M059J (cell line): ENCODE measurements around the gene OSBPL9. TPM values are rescaled to one million over a fixed set of nuclear protein-coding genes. Genes with fewer than 3 reads are reported as not detected.

Experiments used
- DNase-seq: peaks from one replicate; pipeline ENCODE4 v3.0.0-alpha.2; 2012; ENCODE audit warnings: low read depth
- total RNA-seq: library from RNA; depleted of rRNA; stranded (reverse); fragments of >200 nt; shearing (Covaris generic); gene quantifications from 2 replicates; pipeline ENCODE4 v1.2.3, GENCODE V29; 2014; rRNA removed

Gene OSBPL9, protein sequence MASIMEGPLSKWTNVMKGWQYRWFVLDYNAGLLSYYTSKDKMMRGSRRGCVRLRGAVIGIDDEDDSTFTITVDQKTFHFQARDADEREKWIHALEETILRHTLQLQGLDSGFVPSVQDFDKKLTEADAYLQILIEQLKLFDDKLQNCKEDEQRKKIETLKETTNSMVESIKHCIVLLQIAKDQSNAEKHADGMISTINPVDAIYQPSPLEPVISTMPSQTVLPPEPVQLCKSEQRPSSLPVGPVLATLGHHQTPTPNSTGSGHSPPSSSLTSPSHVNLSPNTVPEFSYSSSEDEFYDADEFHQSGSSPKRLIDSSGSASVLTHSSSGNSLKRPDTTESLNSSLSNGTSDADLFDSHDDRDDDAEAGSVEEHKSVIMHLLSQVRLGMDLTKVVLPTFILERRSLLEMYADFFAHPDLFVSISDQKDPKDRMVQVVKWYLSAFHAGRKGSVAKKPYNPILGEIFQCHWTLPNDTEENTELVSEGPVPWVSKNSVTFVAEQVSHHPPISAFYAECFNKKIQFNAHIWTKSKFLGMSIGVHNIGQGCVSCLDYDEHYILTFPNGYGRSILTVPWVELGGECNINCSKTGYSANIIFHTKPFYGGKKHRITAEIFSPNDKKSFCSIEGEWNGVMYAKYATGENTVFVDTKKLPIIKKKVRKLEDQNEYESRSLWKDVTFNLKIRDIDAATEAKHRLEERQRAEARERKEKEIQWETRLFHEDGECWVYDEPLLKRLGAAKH
- 98.9 and 109 TPM in 2 replicates for total RNA-seq

DNA sequence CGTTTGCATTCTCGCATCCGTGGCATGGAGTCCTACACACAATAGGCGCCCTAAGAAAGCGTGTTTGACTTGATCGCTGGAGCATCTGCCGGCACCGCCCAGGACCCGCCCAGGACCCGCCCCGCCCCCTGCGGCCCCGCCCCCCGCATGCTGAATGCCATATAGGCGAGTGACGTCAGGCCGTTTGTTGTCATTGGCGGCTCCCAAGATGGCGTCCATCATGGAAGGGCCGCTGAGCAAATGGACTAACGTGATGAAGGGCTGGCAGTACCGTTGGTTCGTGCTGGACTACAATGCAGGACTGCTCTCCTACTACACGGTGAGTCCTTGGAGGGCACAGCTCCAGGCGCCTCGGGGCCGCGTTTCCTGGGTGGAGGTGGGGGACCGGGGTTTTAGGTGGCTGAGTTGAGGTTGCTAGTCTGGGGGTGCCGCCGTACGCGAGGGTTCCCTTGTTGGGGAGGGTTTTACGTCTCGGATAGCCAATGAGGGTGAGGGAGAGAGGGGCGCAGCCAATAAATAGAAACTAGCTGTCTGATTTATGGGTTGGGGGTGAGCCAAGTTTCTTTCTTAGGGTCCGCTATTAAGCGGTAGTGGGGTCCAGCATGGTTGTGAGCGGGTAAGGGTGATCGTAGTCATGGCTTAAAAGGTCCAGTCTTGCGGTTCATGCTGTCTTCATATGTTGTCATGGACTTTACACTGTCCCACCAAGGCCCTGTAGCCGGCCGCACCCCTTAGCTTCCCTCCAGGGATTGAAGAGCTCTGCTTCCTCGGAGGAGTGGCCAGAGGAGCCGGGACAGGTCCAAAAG lies at the start of gene OSBPL9:
Gene OSBPL9, plus strand, starts transcription at position 190 of the 806 bp plus-strand sequence. Its CDS starts 19 bp downstream, at position 209.
- DNase-seq, result peak; percentile 92

DNA sequence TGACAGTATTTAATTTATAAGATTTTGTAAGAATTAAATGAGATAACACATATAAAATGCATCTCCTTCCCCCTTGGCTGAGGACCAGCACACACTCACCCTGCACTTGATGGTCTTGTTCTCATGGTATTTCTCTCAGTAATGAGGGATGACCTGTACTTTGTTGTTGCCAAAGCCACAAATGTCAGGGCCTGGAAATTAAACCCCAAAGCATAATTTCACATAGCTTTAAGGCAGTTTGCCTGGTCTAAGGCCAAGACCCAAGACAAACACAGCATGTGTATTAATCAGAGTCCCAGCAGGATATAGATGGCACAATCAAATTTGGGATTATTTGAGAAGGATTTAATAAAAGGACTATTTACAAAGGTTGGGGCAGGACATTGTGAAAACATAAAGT lies 49.2 kb upstream of the OSBPL9 start:
- DNase-seq, result peak; percentile 97

DNA sequence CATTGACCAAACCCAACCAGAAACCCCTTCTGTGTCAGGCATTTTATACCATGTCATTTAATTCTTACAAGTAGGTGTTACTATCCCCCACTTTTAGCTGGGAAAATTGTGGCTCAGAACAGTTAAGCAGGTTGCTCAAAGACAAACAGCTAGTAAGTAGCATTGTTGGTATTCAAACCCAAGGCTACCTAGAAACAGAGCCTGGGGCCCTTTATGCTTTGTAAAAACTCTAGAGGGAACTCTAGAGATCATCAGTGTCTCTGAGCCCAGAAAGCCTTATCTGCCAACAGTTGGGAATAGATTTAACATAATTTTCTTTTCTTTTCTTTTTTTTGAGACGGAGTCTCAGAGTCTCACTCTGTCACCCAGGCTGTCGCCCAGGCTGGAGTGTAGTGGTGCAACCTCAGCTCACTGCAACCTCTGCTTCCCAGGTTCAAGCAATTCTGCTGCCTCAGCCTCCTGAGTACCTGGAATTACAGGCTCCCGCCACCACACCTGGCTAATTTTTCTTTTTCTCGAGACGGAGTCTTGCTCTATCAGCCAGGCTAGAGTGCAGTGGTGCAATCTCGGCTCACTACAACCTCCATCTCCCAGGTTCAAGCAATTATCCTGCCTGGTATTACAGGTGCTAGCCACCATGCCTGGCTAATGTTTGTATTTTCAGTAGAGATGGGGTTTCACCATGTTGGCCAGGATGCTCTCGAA lies 48.5 kb upstream of the OSBPL9 start:
- peak; percentile 56 for DNase-seq

DNA sequence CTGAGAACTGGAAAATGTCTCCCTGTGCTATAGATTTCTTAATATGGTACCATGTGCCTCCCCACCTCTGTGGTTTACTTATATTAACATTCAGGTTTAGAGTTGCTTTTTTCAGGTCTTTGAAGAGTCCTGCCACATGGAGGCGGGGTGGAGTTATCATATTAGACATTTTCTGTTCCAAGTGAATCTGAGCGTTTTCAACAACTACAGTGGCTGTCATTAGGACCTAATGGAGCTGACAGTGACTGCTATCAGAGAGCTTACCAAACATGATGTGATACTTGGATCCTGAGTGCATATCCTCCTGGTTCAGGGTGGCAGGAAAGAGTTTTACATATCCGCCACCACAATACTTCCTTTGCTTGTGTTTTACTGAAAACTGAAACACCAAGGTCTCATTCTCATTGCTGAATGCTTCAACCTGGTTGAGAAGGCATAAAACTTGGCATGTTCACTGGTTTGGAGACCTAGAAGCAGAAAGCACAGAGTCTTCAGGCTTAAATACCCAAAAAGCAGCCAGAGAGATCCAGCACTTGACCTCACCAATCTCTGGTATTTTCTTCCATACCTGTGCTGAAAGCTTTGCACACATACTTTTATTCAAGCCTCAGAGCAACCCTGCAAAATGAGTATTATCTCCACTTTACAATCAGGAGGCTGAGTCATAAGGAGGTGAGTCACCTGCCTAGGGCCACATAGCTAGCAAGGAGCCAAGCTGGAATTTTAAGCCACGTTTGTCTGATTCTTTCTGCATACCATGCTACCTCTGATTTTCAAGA lies 47.4 kb upstream of the OSBPL9 start:
- DNase-seq, result peak; percentile 98

DNA sequence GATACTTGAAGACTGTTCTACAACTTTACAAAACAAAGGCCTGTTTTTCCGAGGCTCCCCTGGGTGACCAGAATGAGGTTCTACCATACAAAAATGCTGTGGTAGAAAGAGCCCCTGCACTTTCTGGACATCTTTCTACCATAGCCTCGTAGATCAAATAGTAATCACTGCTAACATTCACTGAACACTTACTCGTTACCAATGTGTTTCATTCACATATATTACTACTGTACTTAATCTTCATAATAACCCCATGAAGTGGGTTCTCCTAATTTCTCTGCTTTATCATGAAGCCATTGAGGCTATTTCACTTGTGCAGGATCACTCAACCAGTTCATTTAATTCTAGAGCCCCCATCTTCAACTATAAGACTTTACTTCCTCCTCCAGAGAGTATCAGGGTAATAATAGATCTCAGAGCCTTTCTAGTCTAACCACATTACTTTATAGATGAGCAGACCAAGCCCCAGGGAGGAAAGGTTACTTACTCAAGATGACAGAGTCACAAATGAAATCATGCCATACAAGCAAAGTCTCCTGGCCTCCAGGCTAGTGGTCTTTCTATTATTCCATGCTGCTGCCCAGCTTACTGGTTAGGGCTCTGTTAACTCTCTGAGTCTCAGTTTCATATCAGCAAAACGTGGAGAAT lies 46.7 kb upstream of the OSBPL9 start:
- DNase-seq, result peak; percentile 72

DNA sequence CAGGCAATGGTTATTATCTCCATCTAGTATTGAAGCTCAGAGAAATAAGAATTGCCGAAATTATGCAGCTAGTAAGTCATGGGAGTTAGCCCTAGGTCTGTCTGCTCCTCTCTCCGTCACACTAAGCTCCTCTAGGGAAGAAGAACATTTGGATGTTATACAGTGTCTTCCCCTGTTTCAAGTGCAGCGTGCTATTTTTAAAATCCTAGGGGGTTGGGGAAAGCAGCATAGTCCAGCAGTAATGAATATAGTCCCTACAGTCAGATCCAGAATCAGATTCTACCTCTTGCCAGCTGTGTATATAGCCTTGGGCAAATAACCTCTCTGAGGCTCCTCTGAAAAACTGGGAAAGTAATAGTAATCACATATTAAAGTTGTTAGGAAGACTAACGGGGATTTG lies 44.5 kb upstream of the OSBPL9 start:
- no peak for DNase-seq

DNA sequence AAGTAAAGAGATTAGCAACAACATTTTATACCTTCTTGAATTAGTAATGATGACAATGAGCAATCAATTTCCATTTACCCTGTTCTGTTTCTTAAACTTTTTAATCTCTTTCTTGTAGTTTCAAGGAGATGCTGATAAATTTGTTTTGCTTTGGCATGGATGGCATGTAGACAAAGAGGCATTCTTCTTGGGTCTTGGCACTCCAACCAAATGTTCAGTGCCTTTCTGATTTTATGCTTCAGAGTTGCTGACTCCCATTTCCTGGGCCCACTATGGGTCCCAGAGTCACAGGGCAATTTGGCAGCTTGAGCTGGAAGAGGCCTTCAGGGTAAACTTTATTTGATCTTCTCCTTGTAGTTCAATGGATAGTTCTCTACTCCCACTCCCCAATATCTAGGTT lies 42.1 kb upstream of the OSBPL9 start:
- DNase-seq, result no peak

DNA sequence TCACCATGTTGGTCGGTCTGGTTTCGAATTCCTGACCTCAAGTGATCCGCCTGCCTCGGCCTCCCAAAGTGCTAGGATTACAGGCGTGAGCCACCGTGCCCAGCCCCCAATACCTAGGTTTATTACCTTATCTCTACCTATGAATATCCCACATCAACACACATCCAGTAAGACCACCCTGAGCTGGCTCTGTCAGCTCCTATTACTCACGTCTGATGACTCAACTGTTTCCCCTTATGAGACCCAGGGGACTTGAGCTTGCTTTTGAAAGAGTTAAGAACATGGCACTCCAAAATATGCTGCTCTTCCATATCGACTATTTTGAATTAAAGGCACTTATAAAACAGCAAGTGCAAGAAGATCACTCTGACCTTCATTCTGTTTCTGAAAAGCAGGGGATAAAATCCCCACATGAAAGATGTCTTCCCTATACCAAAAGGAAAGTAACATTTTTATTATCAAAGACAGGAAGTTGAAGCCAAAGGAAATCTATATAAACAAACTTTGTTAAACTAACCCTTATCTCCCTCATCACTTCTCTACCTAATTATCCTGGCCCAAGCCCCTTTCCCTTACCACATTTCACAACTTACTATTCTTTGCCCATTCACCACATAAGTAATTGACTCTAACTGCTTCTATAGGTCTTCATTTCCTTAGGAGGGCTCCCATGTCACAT lies 41.3 kb upstream of the OSBPL9 start:
- DNase-seq, result peak; percentile 65

DNA sequence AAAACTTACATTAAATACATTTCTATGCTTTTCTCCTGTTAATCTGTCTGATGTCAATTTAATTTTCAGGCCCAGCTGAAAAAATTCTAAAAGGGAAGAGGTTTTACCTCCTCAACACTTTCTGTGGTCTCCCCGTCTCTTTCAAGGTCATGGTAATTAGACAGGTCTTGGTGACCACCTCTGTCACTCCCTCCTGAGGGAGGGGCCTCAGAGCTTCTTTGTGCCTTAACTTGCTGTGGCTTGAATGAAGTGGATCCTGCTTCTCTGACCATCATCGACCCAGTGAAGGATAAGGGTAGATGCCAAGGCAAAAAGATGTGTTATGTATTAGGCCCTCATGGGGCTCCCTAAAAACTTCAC lies 40.8 kb upstream of the OSBPL9 start:
- no peak for DNase-seq

DNA sequence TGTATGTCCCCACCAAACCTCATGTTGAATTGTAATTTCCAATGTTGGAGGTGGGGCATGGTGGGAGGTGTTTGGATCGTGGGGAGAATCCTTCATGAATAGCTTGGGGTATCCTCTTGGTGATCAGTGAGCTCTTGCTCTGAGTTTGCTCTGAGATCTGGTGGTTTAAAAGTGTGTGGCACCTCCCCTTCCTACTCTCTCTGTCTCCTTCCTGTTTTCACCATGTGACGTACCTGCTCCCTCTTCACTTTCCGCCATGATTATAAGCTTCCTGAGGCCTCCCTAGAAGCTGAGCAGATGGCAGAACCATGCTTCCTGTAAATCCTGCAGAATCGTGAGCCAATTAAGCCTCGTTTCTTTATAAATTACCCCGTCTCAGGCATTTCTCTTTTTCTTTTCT lies 40.0 kb upstream of the OSBPL9 start:
- no peak for DNase-seq

DNA sequence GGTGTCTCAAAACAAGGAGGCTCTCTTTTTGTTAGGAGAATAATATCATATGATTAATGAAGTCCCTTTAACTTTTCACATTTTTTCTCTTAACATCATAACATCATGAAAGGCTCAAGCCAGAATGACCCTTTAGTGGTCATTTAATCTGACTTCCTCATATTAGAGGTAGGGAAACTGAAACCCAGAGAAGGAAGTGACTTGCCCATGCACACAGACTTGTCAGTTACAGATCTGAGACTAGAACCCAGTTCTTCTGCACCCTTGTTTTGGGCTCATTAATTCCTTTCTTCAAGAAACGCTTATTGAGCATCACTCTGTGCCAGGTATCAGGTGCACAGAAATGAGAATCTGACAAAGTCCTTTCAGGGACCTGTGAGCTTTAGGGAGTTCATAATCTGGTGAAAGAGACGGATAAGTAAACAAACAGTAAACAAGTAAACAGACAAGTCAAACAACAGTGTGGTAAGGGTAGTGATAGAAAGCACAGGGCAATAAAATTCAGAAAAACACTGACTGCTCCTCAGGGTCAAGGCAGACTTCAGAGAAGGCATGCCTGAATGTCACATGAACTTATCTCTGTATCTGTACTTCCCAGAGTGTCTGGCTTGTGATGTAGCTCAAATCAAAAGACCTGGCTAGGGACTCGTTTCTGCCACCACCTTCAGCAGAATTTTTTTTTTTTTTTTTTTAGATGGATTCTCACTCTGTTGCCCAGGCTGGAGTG lies 38.3 kb upstream of the OSBPL9 start:
- no peak for DNase-seq

DNA sequence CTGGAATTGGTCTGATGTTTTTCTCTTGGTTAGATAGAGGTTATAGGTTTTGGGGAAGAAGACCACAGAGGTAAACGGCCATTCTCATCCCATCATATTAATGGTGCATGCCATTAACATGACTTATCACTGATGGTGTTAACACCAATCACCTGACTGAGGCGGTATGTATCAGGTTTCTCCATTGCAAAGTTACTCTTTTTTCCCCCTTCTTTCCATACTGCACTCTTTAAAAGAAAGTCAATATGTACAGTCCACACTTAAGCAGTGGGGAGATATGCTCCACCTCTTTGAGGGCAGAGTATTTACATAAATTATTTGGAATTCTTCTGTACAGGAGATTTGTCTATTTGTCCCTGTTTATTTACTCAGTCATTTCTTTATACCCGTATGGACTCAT lies 35.7 kb upstream of the OSBPL9 start:
- DNase-seq, result no peak

DNA sequence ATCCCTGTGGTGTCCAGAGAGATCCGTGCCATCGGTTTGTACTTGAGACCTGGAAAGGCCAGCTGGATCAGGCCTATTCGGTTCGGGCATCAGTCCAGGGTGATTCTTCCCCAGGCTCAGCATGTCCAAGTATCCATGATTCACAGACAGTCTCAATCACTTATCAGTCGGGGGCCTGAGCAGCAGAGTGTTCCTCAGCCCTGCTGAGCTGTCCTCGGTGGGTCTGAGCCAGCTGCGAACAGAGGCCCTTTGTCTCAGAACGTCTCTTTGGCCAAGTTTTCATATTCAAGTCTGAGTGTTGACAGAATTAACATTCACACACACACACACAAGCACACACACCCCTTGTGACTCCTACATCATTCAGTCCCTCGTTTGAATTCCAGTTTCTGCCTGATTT lies 33.4 kb upstream of the OSBPL9 start:
- peak; percentile 59 for DNase-seq

DNA sequence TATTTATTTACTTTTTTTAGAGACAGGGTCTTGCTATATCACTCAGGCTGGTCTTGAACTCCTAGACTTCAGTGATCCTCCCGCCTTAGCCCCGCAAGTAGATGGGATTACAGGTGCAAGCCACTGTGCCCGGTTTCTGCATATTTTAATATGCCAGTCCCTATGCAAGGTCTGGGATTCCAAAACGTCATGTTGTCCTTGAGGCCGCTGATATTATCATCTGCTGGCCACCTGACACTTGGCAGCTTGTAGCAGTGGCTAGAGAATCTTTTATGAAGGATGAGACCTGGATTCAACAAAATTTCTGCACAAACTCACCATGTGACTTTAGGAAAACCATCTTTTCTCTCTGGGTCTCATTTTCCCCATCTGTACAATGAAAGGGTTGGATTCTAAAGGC lies 32.9 kb upstream of the OSBPL9 start:
- DNase-seq, result no peak

DNA sequence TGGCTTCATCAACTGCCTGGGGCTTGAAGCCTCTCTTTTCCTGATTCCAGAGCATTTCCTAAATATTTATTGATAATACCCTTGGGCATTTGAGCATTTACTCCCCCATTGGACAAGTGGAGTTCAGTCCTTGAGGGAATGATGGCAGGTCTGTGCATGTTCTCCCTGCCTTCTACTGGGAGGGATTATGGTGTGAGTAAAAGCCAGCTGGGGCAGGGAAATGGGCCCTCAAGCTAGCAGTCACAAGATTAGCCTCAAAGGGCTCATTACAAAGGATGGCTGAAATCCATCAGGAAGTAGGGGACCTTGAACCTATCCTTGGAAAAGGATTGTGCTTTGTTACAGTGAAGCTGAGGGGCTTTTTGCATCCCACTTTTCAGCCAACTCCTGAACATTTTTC lies 24.2 kb upstream of the OSBPL9 start:
- no peak for DNase-seq

DNA sequence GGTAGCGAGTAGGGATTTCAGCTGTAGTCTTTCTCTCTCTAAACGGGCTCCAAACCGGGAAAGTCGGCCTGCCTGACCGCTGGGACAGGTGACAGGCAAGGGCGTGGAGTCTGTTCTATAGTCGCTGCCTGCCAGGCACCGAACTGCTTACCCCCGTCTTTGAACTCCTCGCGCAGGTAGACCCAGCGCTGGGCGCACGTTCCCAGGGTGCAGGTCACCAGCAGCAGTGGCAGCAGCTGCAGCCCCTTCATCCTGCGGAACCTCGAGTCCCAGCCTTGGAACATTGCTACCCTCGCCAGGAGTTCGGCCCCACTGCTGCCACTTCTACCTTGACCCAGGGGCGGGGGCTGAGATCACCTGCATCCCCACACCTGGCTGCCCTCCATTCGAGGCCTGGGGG lies 22.2 kb upstream of the OSBPL9 start:
- DNase-seq, result no peak

DNA sequence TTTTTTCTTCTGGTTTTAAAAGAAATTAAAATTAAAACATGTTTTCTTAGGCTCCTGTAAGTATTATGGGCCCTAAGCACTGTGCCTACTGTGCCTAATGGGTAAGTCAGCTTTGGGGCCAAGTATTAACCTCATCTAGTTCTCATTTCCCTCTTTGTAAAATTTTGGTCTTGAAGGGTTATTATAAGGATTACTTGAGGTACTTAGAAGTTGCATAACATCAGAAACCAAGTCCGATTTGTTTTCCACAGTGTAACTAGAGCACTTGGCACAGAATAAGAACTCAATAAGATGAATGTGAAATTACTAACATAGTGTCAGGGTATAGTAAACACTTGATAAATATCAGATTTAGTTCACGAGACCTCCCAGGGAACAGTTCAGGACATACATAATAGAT lies 16.4 kb upstream of the OSBPL9 start:
- no peak for DNase-seq

DNA sequence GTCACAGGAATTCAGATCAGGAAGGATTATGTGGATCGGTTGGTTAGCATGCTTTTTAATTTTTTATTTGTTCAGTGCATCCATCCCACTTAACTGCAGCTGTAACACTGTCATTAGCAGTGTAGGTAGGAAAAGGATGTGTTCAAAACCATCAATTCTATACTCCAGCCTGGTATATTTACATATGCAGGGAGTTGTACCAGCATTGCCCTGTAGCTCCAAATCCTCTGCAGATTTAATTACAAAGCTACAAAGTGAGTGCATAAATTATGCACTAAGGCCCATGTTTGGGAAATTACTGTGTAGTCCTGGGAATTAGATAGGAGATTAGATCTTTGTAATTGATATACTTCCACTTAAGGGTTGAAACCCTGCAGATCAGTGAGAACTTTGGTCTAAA lies 15.9 kb upstream of the OSBPL9 start:
- no peak for DNase-seq
